ENCODE data around the gene NIBAN1. TPM values are rescaled to one million over a fixed set of nuclear protein-coding genes. Genes with fewer than 3 reads are reported as not detected.

Gene NIBAN1
- total and polyA plus RNA-seq, 8 donors = 7.5 to 302 (median 39.4) TPM

GRCh38 chr1:184945678-184946412, 28.5 kb downstream of the NIBAN1 start:
- H3K27ac ChIP-seq = peak overlapping the region in 4 of 5 donors; percentile 5 to 71 (median 61)
- H3K36me3 ChIP-seq = peaks cover 0 to 5% (median 0%) of the 10 kb centered on the region in 4 donors
- 80 to 90% (median 84%) methylated on average over 5 of the region's 5 CpGs for WGBS, 5 donors
- no peaks in the 10 kb centered on the region for H3K9me3 ChIP-seq
- no peaks in the 10 kb centered on the region for H3K27me3 ChIP-seq
- peak in 1 of 2 donors; percentile 59 for DNase-seq
- H3K4me1 ChIP-seq = peaks cover 0 to 47% (median 19%) of the 10 kb centered on the region in 4 donors
- TF ChIP-seq CTCF (IDR thresholded peaks at IDR 0.05) = no peak
- no peak for TF ChIP-seq POLR2A (IDR thresholded peaks at IDR 0.05)
- peak in 1 of 3 donors; percentile 50 for TF ChIP-seq POLR2AphosphoS5 (IDR thresholded peaks at IDR 0.05)
- intact Hi-C loops (cut with DNase I; ENCODE audit: low total_unique reads) = no loop called here
- no peak overlapping the region for H3K4me3 ChIP-seq

DNA sequence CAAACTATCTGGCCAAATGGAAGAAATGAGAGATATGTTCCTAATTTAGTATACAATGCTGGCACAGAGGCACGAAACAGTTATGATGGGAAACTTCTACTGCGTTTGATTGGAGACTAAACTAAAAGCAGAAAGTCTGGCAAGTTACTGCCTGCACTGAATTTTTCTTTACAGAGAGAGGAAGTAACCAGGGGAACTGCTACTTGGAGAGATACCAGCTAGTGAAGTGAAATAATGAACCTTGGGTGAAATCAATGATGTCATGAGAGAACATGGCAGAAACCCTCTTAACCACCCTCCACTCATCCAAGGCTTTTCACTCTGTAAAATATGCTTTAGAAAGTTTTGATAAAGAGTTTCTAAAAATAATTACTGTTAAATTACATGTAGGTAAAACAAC, 29.3 kb downstream of the NIBAN1 start:
- no peaks in the 10 kb centered on the region for H3K27me3 ChIP-seq
- no peaks in the 10 kb centered on the region for H3K9me3 ChIP-seq
- H3K27ac ChIP-seq = peak overlapping the region in 4 of 5 donors; percentile 5 to 71 (median 61)
- intact Hi-C loops (cut with DNase I; ENCODE audit: low total_unique reads) = no loop called here
- H3K36me3 ChIP-seq = peaks cover 0 to 5% (median 0%) of the 10 kb centered on the region in 4 donors
- no peak for TF ChIP-seq EP300 (IDR thresholded peaks at IDR 0.05)
- TF ChIP-seq POLR2A (IDR thresholded peaks at IDR 0.05) = no peak
- TF ChIP-seq POLR2AphosphoS5 (IDR thresholded peaks at IDR 0.05) = no peak
- TF ChIP-seq CTCF (IDR thresholded peaks at IDR 0.05) = no peak
- peak in 1 of 2 donors; percentile 55 for DNase-seq
- 44 to 78% (median 71%) methylated on average over 2 of the region's 2 CpGs for WGBS, 5 donors
- H3K4me1 ChIP-seq = peaks cover 0 to 47% (median 19%) of the 10 kb centered on the region in 4 donors
- H3K4me3 ChIP-seq = no peak overlapping the region

DNA sequence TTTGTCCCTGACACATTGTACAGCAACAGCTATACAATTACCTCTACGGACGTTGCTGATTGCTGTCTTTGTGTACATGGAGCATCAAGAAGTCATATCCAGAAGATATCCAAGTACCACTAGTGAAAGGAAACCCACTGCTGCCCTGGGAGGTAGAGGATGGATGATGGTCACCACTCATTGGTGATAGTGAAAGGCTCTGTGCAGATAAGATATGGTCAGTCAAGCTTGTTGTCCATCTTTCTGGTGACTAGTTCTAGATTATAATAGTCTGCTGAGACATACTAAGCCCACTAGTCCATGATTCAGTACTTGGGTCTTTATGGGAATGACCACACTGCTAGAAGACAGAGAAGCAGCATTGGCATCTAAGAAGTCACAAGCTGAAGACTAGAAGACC, 30.3 kb downstream of the NIBAN1 start:
- no peaks in the 10 kb centered on the region for H3K27me3 ChIP-seq
- 91 to 97% (median 95%) methylated on average over 2 of the region's 2 CpGs for WGBS, 5 donors
- intact Hi-C loops (cut with DNase I; ENCODE audit: low total_unique reads) = no loop called here
- peaks cover 0 to 5% (median 0%) of the 10 kb centered on the region in 4 donors for H3K36me3 ChIP-seq
- no peak overlapping the region for H3K4me3 ChIP-seq
- TF ChIP-seq POLR2AphosphoS5 (IDR thresholded peaks at IDR 0.05) = no peak
- TF ChIP-seq EP300 (IDR thresholded peaks at IDR 0.05) = no peak
- no peak for TF ChIP-seq CTCF (IDR thresholded peaks at IDR 0.05)
- TF ChIP-seq POLR2A (IDR thresholded peaks at IDR 0.05) = no peak
- H3K27ac ChIP-seq = peak overlapping the region in 1 of 5 donors; percentile 71
- peaks cover 0 to 47% (median 23%) of the 10 kb centered on the region in 4 donors for H3K4me1 ChIP-seq
- DNase-seq = no peak
- no peaks in the 10 kb centered on the region for H3K9me3 ChIP-seq

DNA sequence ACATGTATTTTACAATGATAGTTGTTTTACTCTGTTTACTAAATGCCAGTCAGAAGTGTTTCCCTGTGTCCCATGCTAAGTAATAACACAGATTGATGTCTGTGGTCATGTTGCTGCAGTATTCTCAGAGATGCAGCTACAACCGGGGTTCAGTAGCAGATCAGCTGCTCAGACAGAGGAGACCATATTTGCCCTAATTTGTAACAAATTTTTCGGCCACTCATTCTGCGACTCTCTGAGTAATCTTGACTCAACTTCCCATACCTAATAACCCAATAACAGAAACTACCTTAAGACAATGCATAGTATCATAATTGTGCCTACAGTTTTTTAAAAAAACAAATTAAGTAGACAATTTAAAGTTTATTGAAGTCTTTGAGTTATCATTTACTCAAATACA, 32.6 kb downstream of the NIBAN1 start:
- TF ChIP-seq CTCF (IDR thresholded peaks at IDR 0.05) (no peak), POLR2A (IDR thresholded peaks at IDR 0.05) (no peak), POLR2AphosphoS5 (IDR thresholded peaks at IDR 0.05) (no peak), EP300 (IDR thresholded peaks at IDR 0.05) (no peak)
- H3K36me3 ChIP-seq = peaks cover 0 to 5% (median 0%) of the 10 kb centered on the region in 4 donors
- no peaks in the 10 kb centered on the region for H3K9me3 ChIP-seq
- no peak overlapping the region for H3K27ac ChIP-seq
- no peaks in the 10 kb centered on the region for H3K27me3 ChIP-seq
- WGBS, 5 donors = 90 to 94% (median 91%) methylated on average over 3 of the region's 3 CpGs
- H3K4me3 ChIP-seq = no peak overlapping the region
- H3K4me1 ChIP-seq = peaks cover 0 to 43% (median 25%) of the 10 kb centered on the region in 4 donors
- intact Hi-C loops (cut with DNase I; ENCODE audit: low total_unique reads) = no loop called here
- no peak for DNase-seq
